Bronchial epithelial cell (primary cell): Measurements from ENCODE around the gene DLGAP1. TPM values are rescaled to one million over a fixed set of nuclear protein-coding genes. Genes with fewer than 3 reads are reported as not detected.

Experiments
- DNase-seq: peaks from one replicate; pipeline ENCODE4 v3.0.0-alpha.2; 2010; ENCODE audit warnings: low read depth
- FAIRE-seq: peaks from 2 replicates; lab custom pipeline; 2011; peaks lifted over from hg19 to GRCh38; lab: Jason Lieb, UNC
- H3K27me3 ChIP-seq: 2 replicates; pipeline ENCODE4 v1.5.1; 2011; ENCODE audit warnings: low read length; ENCODE audit not compliant: control insufficient read depth, insufficient read depth
- H3K36me3 ChIP-seq: 2 replicates; pipeline ENCODE4 v1.5.1; 2011; ENCODE audit warnings: low read length; ENCODE audit not compliant: control insufficient read depth, insufficient read depth
- H3K4me3 ChIP-seq: 2 replicates; pipeline ENCODE4 v1.5.1; 2011; ENCODE audit warnings: mild to moderate bottlenecking, low read depth, low read length, control low read depth
- CTCF ChIP-seq: IDR thresholded peaks from 2 replicates; pipeline ENCODE4 v1.5.1; 2011; ENCODE audit warnings: mild to moderate bottlenecking, moderate library complexity, low read length, control low read depth, inconsistent platforms; ENCODE audit not compliant: insufficient read depth, severe bottlenecking
- total RNA-seq: library from RNA; depleted of rRNA; stranded (reverse); fragments of >200 nt; gene quantifications from 2 replicates; pipeline ENCODE4 v1.2.1, GENCODE V29; 2014

Gene DLGAP1
- total RNA-seq, 1 donor from 2014 or later = not detected

GRCh38 chr18:3806656-3807055 is 648.5 kb downstream of the DLGAP1 start:
- TF ChIP-seq CTCF = no peak

GRCh38 chr18:3804336-3804735 is 650.8 kb downstream of the DLGAP1 start:
- no peak for FAIRE-seq
- no peak for DNase-seq
- Histone ChIP-seq H3K4me3 (no peak overlapping the region), H3K27me3 (no peaks in the 10 kb centered on the region), H3K36me3 (no peaks in the 10 kb centered on the region)
- no peak for TF ChIP-seq CTCF

More at GRCh38 chr18:3806656-3807055, 648.5 kb downstream of the DLGAP1 start:
- FAIRE-seq (no peak), DNase-seq (no peak)
- Histone ChIP-seq H3K4me3 (no peak overlapping the region), H3K36me3 (no peaks in the 10 kb centered on the region), H3K27me3 (no peaks in the 10 kb centered on the region)

- Histone ChIP-seq H3K4me3 (no peak overlapping the region), H3K27me3 (no peaks in the 10 kb centered on the region), H3K36me3 (no peaks in the 10 kb centered on the region)
- no peak for FAIRE-seq
- no peak for TF ChIP-seq CTCF
- DNase-seq = no peak
Observed at GRCh38 chr18:3803350-3803749, 651.8 kb downstream of the DLGAP1 start.

GRCh38 chr18:3799515-3799914 is 655.6 kb downstream of the DLGAP1 start:
- no peaks in the 10 kb centered on the region for H3K27me3 ChIP-seq
- H3K36me3 ChIP-seq = no peaks in the 10 kb centered on the region
- FAIRE-seq (no peak), DNase-seq (no peak)
- TF ChIP-seq CTCF = no peak
- H3K4me3 ChIP-seq = no peak overlapping the region

GRCh38 chr18:3798032-3798431 is 657.1 kb downstream of the DLGAP1 start:
- no peak overlapping the region for H3K4me3 ChIP-seq
- FAIRE-seq = no peak
- DNase-seq = no peak
- no peaks in the 10 kb centered on the region for H3K36me3 ChIP-seq
- no peak for TF ChIP-seq CTCF
- H3K27me3 ChIP-seq = no peaks in the 10 kb centered on the region

GRCh38 chr18:3796434-3796833 is 658.7 kb downstream of the DLGAP1 start:
- no peak for DNase-seq
- TF ChIP-seq CTCF = no peak
- Histone ChIP-seq H3K27me3 (no peaks in the 10 kb centered on the region), H3K36me3 (no peaks in the 10 kb centered on the region), H3K4me3 (no peak overlapping the region)
- FAIRE-seq = no peak
